K562 treated with DMSO at 1 percent for 48 hours (cell line): ENCODE results near the gene CFAP99. TPM values are rescaled to one million over a fixed set of nuclear protein-coding genes. Genes with fewer than 3 reads are reported as not detected.

Experiments
- total RNA-seq: library from RNA; unstranded; fragments of 300-600 nt; gene quantifications from 2 replicates; pipeline ENCODE4 v1.2.3, GENCODE V29; 2022; ENCODE audit warnings: low replicate concordance; ENCODE audit errors: extremely low read depth

The CFAP99 gene
- not detected in 2 replicates for total RNA-seq

DNA sequence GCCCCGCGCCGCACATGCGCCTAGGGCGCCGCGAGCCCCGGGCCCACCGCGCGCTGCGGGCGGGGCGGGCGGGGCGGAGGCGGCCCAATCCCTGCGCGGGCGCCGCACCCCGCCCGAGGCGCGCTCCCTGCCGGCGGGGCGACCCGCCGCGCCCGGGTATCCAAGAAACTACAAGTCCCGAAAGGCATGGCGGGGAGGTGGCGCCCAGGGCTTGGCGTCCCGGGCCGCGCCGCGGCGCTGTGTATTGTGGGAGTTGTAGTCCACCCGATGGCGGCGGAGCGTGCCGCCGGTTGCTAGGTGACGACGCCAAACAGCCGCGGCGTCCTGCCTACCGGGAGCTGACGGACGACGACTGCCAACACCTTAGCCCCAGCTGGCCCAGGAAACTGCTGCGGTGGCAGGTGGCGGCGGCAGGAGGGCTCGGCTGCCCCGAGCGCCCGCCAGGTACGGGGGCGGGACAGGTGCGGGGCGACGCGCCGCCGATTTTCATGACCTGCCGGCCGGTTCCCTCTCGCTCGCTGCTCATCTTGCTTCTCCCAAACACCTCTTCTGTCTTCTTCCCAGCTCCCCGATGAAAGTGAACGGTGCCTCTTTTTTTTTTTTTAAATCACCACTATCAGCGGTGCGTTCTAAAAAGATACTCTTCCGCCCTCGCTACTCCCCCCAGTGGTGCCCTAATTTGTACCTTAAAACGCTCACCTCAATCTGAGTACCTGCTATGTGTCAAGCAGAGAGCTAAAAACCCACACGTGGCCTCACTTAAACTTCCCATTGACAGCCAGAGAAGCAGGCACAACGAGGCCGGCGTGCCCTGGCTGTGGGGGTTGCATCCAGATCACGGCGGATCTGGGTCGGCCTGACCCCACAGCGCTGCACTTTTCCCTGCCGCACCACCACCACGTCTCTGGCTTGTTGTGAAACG lies at the start of gene CFAP99:
Gene CFAP99, plus strand, starts transcription at position 306 of the 922 bp plus-strand sequence.

DNA sequence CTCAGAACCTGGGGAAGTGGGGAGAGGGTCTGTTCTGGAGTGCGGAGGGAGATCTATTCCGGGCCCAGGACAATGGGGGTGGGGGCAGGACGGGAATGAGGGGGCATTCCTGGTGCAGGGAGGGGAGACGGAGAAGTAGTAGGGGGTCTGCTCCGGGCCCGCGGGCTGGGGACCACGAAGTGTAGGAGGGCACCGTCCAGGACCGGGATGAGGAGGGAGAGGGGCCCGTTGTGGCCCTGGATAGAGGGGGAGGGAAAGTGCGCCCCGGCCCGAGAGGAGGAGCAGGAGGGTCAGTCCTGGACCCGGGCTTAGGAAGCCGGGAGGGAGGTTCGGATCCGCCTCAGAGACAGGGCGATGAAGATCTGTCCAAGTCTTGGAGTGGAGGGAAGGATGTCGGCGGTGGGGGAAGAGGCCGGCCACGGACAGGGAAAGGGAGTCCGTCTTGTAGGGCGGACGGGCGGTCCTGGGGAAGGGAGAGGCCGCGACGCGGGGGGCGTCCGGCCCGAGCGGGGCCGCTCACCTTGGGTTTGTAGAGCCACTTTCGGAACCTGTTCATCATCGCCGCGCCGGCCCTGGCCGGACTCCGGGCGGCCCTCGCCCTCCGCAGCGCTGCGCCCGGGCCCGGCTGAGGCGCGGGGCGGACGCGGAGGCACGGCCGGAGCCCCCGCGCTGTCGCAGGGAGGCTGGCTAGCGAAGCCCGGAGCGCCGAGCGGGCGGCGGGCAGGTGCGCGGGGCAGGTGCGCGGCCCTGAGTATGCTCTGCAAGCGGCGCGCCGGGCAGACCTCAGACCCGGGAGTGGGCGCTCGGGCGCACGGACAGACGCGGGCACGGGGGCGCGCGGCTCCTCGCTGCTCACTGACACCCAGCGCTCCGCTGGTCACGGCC lies 748 bp upstream of the CFAP99 start, which contains the start of gene ZFYVE28:
Gene ZFYVE28, minus strand, starts transcription at position 881 of the 885 bp plus-strand sequence. Its CDS starts 322 bp downstream, at position 559.

DNA sequence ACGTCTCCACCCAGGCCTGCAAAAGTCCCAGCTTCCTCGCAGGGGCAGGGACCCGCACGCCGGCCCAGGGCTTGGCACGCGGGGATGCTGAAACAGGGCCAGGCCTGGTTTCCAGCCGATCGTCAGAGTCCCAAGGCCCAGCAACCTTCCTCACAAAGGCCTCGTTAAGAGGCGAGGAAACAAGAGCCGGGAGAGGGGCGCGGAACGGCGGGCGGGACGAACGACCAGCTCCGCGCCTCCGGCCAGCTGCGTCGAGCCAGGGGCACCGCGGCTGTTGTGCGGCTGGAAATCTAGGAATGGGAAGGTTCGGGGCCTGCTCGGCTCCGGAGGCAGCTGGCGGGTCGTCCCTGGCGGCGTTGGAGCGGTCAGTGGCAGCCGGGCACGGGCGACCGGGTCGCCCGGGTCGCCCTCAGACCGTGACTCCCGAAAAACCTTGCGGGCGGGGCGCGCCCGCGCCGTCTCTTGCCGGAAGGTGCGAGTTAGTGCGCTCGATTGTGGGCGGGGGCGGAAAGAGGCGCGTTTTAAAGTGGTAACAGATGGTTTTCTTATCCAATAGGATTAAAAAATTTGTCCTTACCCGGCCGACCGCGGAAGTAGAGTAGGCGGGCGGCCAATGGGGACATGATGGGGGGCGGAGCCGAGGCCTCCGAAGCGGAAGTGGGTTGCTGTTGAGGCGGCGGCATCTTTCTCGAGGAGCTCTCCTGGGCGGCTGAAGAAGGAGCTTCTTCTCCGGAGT lies 49.9 kb downstream of the CFAP99 start, which contains the start of gene RNF4:
Gene RNF4, plus strand, starts transcription at position 651 of the 736 bp plus-strand sequence. CDS start 21,388 bp downstream, outside the sequence.

Other genes starting within 250 kb of the CFAP99 start
- not detected in 2 replicates for gene HAUS3, start 176.8 kb upstream of the CFAP99 start, total RNA-seq
- gene POLN, start 176.8 kb upstream of the CFAP99 start, total RNA-seq, result not detected in 2 replicates
- gene MXD4, start 156.8 kb upstream of the CFAP99 start, total RNA-seq, result 119 TPM in 1 of 2 replicates, not detected in the other
- not detected in 2 replicates for gene ZFYVE28, start 310 bp upstream of the CFAP99 start, total RNA-seq
- not detected in 2 replicates for gene RNF4, start 50.2 kb downstream of the CFAP99 start, total RNA-seq
- gene FAM193A, start 117.7 kb downstream of the CFAP99 start, total RNA-seq, result not detected in 2 replicates